Activated CD8-positive, alpha-beta memory T cell treated with anti-CD3 and anti-CD28 coated beads, Interleukin-2, amount 50 U/mL, for 1 hour (primary cell): Measurements from ENCODE around the gene ICAM2.
"Not testable (repeated sequence)": the region's sequence is repeated elsewhere in the genome, so short reads cannot be mapped to it uniquely, and the experiment has no call there.

Experiments used
- DNase-seq: peaks from one replicate; pipeline ENCODE4 v3.0.0-alpha.2; 2020; ENCODE audit errors: extremely low read depth

Gene ICAM2

DNA sequence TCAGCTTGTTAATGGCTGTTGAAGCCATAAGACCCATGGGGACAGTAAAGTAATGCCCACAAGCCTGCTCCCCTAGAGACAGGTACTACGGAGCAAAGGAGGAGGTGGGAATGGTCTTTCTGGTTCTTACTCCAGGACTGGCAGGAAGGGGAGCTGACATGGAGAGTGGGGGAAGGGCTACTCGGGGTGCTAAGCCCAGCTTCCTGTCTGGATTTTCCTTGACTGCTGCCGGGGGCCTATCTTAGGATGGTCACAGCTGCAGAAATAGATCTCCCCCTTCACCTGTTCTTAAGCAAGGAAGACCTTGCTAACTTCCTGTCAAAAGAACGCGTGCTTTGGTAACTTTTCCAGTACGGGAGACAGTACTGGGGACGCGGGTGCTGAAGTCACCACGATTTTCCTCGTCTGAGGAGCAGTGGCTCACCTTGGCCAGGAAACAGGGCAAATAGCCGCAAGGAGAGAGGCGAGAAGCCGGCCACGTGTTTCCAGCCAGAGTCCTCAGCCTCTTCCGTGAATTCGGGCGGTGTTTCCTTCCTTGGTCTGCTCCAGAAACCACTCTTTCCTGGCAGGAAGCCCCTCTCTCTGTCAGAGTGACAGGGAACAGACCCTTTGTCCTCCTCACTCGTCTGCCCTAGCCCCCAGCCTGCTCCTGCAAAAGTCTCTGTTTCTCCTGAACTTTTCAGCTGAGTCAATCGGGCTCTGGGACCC is 22.9 kb downstream of the ICAM2 start:
- no peak for DNase-seq

DNA sequence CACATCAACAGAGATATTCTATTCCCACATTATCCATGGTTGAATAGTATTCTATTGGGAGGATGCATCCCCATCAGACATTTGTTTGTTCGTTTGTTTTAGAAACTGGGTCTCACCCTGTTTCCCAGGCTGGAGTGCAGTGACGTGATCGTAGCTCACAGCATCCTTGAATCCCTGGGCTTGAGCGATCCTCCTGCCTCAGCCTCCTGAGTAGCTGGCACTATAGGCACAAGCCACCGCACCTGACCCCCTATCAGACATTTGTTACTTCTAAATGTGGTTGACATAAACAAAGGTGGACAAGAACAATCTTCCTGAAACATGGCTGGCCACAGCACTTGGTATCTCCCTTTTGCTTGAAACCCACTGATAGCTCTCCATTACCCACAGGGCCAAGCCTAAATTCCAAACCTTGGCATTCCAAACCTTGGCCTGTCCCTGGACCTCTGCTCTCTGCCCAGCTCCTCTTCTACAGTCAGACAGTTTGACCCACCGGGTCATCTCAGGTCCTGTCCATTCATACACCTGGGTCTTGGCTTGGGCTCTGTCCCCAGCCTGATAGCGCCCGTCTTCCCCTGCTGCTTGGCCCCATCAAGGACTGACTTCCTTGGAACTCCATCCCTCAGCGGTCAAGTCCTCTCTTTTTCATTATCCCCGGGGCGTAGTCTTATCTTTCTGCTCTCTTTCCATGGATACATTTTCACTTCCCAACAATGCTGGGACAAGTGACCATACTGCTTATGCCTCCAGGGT is 23.8 kb downstream of the ICAM2 start:
- DNase-seq, result no peak

DNA sequence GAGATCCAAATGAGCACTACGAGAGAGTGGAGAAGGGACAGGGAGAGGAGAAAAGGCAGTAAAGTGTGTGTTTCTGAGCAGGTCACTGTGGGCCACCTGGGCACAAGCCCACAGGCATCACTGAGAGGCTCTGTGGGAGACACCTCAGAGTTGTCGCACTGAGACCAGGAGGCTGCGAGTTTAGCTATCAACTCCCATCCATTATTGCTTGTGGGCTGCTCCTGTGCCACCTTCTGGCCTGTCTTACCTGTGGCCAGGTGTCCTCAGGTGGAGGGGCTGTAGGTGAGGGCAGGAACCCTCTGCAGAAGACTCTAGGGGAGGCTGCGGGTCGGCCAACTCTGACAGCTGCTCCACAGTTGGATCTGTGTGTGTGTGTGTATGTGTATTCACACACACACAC is 24.8 kb downstream of the ICAM2 start:
- DNase-seq, result no peak

DNA sequence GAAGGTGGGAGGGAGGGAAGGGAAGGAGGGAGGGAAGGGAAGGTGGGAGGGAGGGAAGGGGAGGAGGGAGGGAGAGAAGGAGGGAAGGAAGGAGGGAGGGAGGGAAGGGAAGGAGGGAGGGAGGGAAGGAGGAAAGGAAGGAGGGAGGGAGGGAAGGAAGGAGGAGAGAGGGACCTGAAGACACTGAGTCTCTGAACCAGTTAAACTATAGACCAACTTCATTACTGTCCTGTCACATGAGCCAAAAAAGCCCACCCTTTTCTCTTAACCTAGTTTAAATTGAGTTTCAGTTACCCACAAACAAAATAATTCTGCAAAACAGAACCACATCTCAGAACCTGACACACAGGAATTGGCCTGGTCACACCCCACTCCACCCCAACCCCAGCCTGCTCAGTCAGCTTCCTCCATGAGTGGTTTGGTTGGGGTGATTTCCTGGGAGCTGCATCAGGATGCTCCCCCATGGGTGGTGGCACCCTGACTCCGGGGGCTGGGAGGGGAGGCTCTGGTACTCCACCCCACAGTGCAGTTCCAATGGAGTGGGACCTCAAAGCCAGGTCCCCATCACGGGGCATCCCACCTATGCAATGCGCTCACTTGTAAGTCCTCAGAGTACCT is 27.0 kb downstream of the ICAM2 start:
- no peak for DNase-seq

DNA sequence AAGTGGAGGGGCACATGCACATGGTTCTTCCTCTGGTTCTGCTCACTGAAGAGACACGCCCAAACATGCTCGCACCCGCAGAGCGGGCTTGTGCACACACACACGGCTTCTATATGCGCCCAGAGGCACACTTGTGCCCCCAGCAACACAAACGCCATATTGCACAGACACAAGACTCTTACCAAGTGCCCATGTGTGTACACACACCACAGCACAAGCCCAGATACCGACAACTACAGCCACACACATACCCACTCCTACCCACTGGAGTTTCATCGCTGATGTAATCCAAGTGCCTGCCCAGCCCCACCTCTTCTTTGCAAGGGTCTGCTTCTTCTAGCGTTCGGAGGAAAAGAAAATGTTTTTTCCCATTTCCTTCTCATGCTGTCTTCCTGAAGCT is 28.8 kb downstream of the ICAM2 start:
- no peak for DNase-seq

DNA sequence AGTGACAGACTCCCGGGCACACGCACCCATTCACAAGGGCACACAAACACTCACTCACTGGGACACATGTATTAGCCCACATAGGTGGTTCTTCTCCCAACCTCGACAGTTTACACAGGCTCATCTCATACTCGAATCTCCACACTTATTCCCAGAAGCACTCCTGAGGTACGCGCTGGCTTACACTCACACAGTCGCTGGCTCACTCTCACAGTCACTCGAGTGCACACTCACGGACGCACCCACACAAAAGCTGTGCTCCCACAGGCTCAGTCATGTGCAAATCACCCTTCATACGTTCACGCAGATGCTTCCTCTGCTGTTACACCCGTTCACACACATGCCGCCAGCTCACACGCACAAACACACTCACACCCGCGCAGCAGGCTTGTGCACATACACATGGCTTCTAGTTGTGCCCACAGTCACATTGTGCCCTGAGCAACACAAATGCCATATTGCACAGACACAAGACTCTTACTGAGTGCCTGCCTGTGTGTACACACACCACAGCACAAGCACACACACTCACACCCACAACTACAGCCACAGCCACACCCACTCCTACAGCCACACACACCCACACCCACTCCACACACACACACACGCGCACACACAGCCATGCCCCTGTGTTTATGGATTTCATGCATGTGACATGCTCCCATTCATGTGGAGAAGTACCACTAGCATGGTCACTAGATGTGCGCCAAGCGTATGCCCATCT is 30.6 kb downstream of the ICAM2 start:
- DNase-seq, result no peak

DNA sequence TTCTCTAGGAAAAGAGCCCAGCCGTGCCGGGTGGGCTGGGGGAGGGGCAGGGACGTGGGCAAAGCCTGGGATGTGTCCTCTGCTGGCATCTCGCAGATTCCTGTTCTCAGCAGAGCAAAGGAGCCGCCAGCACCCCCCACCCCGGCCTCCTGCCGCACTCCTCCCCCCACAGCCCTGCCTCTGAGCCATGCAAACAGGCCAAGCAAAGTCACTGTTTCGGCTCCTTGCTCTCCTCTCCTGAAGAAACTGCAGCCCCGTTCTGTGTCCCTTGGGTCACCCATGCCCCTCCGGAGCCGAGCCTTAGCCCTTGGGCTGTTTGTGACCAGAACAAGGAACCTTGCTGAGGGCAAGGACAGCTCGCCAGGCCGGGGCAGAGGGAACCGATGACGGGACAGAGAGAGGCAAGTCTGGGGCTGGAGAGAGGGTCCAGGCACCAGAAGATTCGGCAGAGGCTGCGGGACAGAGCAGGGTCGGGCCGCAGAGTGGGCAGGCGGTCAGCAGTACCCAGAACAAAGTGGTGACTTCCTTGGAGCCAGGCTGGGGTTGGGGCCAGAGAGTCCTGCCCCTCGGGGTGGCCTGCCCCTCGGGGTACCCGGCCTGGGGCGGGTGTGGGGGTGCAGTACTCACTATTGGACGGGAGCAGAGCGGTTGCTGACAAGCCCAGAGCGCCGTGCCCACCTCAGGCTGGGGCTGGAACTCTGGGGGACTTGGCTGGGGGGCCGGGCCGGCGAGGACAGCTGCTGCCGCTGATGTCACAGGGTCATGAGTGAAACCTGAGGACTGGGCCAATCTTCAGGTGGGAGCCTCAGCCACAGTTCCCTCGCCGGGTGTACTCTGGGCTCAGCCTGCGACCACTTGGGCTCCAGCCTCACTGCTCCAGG is 31.5 kb downstream of the ICAM2 start:
- no peak for DNase-seq

DNA sequence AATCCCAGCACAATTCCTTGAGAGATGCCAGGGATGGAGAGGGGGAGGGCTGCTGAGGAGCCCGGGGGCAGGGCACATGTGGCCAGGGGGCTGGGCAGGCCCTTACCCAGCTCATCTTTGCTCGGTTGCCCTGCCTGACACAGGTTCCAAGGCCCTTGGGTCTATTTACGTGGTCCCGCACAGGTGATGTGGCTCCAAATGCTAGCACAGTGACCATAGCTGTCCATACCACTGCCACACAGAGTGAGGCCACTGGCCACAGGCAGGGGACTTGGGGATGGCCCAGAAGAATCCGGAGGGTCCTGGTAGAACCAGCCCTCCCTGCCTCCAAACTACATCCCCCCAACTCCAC is 32.3 kb downstream of the ICAM2 start:
- no peak for DNase-seq

DNA sequence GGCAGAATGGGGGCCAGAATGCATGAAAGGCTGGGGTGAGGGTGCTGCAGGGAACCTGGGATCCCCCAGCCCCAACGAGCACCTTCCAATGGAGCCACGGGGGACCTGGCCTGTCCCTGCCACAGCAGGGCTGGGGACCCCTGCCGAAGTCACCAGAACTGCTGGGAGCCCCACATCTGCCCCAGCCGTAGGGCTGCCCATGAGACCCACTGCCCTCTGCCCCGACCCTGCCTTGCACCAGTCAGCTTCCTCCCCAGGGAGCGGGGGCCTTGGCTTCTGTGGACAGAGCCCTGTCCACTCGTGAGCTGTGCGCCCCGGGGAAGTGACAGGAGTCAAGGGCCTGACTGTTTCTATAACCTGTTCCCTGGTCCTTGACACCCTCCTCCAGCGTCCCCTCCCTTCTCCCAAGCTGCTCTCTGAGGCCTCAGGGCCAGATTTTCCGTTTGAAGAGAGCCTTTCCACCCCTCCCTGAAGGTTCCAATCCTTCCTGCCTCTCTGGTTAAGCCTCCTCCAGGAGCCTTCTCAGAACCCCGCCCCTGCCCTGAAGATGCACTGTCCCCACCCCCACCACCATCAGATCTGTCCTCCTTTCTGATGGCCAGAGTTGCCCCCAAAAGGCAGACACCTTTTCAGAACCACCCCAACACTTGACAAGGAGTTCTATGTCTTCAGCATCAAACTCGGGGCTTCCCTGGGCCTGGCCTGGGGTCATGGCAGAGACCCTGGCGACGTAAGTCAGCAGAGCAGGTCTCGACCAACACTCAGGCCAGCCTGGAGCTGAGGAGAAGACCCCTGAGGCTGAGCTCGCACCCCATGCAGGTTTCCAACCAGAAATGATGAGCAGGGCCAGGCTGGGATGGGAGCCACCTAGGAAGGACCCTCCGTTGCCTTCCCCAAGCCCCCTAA is 33.0 kb downstream of the ICAM2 start:
- no peak for DNase-seq

DNA sequence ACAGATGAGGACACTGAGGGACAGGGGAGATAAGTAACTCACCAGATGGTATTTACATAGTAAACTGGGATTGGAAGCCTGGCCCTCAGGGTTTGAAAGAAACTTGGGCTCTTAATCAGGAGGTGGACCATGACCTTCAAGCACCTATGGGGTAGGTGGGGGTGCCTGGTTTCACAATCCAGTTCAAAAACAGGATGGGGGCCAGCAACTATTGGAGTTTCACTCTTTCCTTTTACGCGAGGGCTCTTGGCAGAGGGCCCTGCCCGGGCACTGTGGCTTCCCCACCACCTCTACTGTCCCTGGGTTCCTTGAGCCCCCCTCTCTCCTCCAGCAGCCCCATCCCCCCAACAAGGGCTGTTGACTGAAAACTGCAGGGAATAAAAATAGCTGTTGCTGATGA is 33.6 kb downstream of the ICAM2 start:
- DNase-seq, result no peak

DNA sequence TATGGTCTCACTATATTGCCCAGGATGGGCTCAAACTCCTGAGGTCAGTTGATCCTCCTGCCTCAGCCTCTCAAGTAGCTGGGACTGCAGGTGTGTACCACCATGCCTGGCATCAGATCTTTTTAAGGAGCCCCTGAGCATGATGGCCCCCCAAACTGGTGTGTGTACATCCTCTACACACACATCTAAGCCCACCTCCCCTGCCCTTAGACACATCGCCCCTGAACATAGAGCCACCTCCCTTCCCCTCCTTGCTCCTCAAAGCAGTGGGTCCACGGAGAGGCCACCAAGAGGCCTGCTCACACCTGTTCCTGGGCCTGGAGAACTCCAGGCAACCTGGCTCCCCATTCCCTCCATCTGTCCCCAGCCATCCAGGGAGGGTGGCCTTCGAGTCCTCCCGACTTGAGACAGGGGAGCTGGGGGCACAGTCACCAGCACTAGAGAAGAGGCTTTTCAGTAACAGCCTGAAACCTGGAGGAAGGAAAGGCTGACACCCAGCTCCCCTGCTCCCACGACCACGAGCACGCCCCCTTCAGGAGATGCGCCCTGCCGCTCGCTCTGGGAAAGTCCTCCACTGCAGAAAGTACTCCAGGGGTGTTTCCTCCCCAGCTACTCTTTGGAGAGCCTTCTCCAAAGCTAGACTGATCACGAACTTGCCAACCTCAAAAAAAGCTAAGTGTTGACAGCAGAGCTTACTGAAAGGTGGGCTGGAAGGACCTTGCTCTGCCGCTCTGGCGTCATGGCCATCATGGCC is 34.9 kb downstream of the ICAM2 start:
- DNase-seq, result no peak

DNA sequence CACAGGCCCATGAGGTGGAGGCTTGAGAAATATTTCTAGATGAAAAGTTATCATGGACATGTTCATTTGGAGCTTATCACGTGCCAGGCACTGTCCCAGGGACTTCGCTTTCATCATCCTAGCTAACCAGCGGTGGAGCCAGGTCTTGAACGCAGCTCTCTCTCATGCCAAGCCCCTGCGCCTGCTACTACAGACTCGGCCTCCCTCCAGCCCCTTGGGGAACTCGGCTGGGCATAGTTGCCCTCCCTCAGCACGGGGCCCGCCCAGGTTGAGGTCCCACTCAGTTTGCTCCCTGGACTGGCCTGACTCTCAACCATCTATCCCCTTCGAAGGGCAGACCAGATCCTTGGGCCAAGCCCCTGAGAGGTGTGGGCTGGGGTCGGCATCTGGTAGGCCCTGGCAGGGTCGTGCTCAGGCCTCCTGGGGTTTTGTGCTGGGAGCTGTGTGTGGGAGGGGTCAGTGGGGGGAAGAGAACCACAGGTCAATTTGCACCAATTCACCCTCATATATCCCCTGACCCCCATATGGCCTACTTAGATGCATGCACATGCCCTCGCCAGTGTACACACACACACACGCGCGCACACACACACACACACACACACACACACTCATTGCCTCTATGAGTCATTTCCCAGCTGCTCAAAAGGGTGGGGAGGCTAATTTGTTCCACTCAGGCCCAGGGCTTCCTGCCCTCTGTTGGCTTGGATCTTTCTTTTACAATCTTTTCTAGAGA is 35.6 kb downstream of the ICAM2 start:
- no peak for DNase-seq

DNA sequence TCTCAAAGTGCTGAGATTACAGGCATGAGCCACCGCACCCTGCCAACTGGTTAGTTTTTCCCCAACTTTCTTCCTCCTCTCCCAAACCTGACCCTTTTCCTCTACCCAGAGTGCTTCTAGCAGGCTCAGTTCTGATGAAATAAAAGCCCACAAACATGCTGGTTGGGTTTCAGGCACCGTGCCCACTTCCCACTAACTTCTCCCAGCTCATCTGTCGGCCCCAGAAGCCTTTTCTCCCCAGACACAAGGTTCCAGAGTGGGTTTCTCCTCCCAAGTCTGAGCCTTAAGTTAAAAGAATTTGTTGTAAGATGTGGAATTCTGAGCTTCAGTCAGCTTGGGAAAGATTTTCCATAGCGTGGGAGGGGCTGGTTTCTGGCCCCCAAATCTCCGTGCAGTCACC is 36.2 kb downstream of the ICAM2 start:
- no peak for DNase-seq

DNA sequence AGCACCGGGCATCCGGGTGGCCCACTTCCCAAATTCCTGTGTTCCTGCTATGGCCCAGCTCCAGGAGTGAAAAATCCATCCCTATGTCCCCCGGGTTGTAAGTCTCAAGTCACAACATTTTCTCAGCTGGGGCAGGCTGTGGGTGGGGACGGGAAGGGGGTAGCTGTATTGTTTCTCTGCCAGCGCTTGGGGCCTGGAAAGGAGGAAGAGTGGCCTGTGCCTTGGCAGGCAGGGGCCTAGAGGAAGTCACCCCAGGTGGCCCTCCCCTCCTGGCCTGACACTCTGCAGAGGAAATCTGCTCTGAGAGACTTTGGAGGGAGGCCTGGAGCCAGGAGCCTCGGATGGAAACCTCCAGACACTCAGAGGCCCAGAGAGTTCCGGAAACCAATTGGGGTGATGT is 37.1 kb downstream of the ICAM2 start:
- DNase-seq, result no peak

DNA sequence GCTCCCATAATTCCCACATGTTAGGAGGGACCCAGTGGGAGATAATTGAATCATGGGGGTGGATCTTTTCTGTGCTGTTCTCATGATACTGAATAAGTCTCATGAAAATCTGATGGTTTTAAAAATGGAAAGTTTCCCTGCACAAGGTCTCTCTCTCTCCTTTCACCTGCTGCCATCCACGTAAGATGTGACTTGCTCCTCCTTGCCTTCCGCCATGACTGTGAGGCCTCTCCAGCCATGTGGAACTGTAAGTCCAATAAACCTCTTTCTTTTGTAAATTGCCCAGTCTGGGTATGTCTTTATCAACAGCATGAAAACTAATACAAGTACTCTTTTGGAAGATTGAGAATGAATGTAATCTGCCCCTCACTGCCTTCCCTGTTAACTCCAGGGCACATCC is 37.8 kb downstream of the ICAM2 start:
- not testable (repeated sequence) for DNase-seq

DNA sequence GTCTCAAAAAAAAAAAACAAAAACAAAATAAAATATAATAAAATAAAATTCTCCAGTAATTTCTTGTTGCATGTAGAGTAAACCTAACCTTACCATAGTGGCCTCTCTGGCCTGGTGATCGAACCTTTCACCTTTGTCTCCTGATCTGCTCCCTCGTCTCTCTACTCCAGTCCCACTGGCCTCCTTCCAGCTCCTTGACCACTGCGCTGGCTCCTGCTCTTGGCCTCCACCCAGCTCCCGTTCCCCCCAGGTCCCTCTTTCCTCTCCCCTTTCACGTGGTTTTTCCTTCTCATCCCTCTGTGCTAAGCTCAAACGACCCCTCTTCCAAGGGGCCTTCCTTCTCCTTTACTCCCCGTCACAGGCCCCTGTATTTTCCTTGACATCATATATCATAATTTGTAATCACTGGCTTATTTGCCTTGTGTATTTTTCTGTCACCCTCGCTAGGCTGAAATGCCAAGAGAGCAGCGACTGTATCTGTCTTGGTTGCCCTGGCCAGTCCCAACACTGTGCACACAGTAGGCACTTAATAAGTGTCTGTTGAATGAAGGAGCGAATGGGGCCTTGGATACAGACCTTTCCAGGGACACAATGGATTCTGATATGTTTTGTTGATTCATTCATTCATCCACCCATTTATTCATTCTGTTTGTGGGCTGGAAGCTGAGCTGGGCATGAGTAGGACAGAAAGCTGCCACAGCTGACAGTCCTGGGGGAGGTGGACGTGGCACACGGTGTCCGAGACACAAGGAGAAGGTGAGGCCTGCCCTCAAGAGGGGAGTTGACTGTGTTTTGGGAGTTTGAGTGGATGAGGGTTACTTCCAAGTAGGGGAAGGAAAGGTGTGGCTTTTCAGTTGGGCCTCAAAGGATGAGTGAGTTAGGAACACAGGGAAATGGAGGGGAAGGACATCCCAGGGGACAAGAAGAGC is 41.9 kb downstream of the ICAM2 start:
- DNase-seq, result no peak

DNA sequence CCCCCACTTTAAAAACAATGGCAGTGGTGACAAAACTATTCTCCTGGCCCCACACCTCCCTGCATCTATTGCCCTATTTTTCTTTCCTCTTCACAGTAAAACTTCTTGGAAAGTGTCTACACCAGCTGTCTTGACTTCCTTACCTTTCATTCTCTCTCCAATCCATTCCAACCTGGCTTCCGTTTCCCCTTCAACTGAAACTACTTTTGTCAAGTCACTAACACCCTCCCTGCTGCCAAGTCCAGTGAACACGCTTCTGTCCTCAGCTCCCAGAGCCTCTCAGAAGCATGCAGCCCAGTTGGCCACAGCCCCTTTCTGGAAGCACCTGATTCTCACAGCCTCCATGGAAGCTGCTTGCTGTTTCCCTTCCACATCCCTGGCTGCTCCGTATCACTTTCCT is 43.7 kb downstream of the ICAM2 start:
- DNase-seq, result no peak

DNA sequence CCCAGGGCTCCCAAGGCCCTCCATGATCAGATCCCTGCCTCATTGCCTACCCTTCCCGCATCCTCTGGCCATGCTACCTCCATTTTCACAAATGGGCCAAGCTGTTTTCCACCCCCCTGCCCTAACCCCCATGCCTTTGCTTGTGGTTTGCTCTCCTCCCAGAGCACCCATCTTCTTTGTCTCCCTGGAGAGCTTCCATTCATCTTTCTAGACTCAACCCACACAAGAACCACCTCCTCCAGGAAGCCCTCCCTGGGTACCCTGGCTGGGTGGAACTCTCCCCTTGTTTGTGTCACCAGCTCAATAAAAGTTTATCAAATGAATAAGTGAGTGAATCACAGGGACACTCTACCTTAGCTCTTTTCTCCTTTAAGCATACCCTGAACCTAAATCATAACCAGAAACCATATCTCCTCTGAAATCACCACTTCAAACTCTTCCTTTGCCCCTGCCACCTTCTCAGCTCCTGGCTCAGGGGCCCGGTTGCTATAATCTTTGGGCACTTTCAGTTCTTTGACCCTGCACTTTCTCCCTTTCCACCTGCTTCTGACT is 44.8 kb downstream of the ICAM2 start:
- no peak for DNase-seq
